Measurements from ENCODE around the gene PRM1. TPM values are rescaled to one million over a fixed set of nuclear protein-coding genes. Genes with fewer than 3 reads are reported as not detected.
A peak's percentile ranks its signal among the peaks of the same experiment; 100 is the strongest.

Gene PRM1
- total and polyA plus RNA-seq, 10 donors, result not detected

- H3K9me3 ChIP-seq, result no peaks in the 10 kb centered on the region
- TF ChIP-seq POLR2AphosphoS5 (IDR thresholded peaks at IDR 0.05), result no peak
- no peak for TF ChIP-seq POLR2A (IDR thresholded peaks at IDR 0.05)
- no peak for TF ChIP-seq CTCF (IDR thresholded peaks at IDR 0.05 in 8 of 11, conservative IDR thresholded peaks at IDR 0.05 in 3 of 11)
- no peak for DNase-seq
- H3K27me3 ChIP-seq (replicated peaks in 1 of 7), result no peaks in the 10 kb centered on the region
- H3K27ac ChIP-seq, result peak overlapping the region in 1 of 8 donors; percentile 31
- WGBS, 5 donors, result 90 to 97% (median 92%) methylated on average over 5 to 11 of the region's 11 CpGs
- no peak overlapping the region for H3K4me3 ChIP-seq
- H3K36me3 ChIP-seq, result no peaks in the 10 kb centered on the region
- intact Hi-C loops (cut with DNase I; ENCODE audit: low total_unique reads), result no loop called here
- H3K4me1 ChIP-seq, result peaks cover 31 to 61% (median 39%) of the 10 kb centered on the region in 6 donors
These were observed 42.6 kb upstream of the PRM1 start for GRCh38 chr16:11323551-11324336.

DNA sequence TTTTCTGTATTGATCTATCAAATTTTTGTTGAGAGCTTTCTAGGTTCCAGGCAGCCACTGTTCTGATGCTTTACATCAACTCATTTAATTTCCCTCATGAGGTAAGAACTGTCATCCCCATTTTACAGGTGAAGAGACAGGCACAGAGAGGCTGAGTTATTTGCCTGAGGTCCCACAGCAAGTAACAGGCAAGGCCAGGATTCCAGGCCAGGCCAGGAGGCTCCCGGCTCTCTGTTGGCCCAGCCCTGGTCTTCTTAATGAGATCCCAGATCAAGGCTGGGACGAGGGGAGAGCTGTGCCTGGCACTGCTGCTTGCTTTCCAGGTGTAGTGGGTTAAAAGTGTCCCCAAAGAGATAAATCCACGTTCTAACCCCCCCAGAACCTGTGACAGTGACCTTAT lies 41.7 kb upstream of the PRM1 start:
- Histone ChIP-seq H3K9me3 (no peaks in the 10 kb centered on the region), H3K4me1 (peaks cover 24 to 52% (median 30%) of the 10 kb centered on the region in 6 donors), H3K36me3 (no peaks in the 10 kb centered on the region), H3K27me3 (replicated peaks in 1 of 7) (no peaks in the 10 kb centered on the region), H3K27ac (no peak overlapping the region), H3K4me3 (no peak overlapping the region)
- DNase-seq, result no peak
- TF ChIP-seq POLR2AphosphoS5 (IDR thresholded peaks at IDR 0.05), result no peak
- no peak for TF ChIP-seq CTCF (IDR thresholded peaks at IDR 0.05 in 8 of 11, conservative IDR thresholded peaks at IDR 0.05 in 3 of 11)
- TF ChIP-seq POLR2A (IDR thresholded peaks at IDR 0.05), result no peak
- 83 to 100% (median 91%) methylated on average over 3 of the region's 3 CpGs for WGBS, 5 donors
- intact Hi-C loops (cut with DNase I; ENCODE audit: low total_unique reads), result no loop called here

- Histone ChIP-seq H3K9me3 (no peaks in the 10 kb centered on the region), H3K27me3 (replicated peaks in 1 of 7) (no peaks in the 10 kb centered on the region), H3K36me3 (no peaks in the 10 kb centered on the region), H3K4me1 (peaks cover 15 to 40% (median 19%) of the 10 kb centered on the region in 6 donors), H3K27ac (no peak overlapping the region), H3K4me3 (no peak overlapping the region)
- intact Hi-C loops (cut with DNase I; ENCODE audit: low total_unique reads), result no loop called here
- no peak for TF ChIP-seq POLR2A (IDR thresholded peaks at IDR 0.05)
- TF ChIP-seq POLR2AphosphoS5 (IDR thresholded peaks at IDR 0.05), result no peak
- no peak for TF ChIP-seq CTCF (IDR thresholded peaks at IDR 0.05 in 8 of 11, conservative IDR thresholded peaks at IDR 0.05 in 3 of 11)
- DNase-seq, result no peak
- WGBS, 5 donors, result 69 to 94% (median 88%) methylated on average over 5 of the region's 5 CpGs
These were observed 40.5 kb upstream of the PRM1 start for GRCh38 chr16:11321662-11322061.

DNA sequence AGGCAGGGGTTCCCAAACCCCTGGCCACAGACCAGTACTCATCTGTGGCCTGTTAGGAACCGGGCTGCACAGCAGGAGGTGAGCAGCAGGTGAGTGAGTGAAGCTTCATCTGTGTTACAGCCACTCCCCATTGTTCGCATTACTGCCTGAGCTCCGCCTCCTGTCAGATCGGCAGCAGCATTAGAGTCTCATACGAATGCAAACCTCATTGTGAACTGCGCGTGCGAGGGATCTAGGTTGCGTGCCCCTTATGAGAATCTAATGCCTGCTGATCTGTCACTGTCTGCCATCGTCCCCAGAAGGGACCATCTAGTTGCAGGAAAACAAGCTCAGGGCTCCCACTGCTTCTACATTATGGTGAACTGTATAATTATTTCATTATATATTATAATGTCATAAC lies 39.0 kb upstream of the PRM1 start:
- Histone ChIP-seq H3K9me3 (no peaks in the 10 kb centered on the region), H3K4me3 (no peak overlapping the region), H3K4me1 (peaks cover under 1 to 25% (median 5%) of the 10 kb centered on the region in 6 donors), H3K27me3 (replicated peaks in 1 of 7) (no peaks in the 10 kb centered on the region), H3K36me3 (no peaks in the 10 kb centered on the region), H3K27ac (no peak overlapping the region)
- intact Hi-C loops (cut with DNase I; ENCODE audit: low total_unique reads), result no loop called here
- no peak for DNase-seq
- WGBS, 5 donors, result 84 to 92% (median 90%) methylated on average over 9 to 10 of the region's 10 CpGs
- TF ChIP-seq POLR2AphosphoS5 (IDR thresholded peaks at IDR 0.05), result no peak
- no peak for TF ChIP-seq POLR2A (IDR thresholded peaks at IDR 0.05)
- TF ChIP-seq CTCF (IDR thresholded peaks at IDR 0.05 in 8 of 11, conservative IDR thresholded peaks at IDR 0.05 in 3 of 11), result no peak

Data from spleen (tissue), 11 donors.